Muscle layer of duodenum (tissue), 2 donors: ENCODE measurements around the gene ACTRT3.

Experiments
- H3K27ac ChIP-seq: one replicate; pipeline ENCODE4 v1.7.0; 2013; ENCODE audit warnings: mild to moderate bottlenecking, low read length
- H3K27me3 ChIP-seq: one replicate; pipeline ENCODE4 v1.7.0; 2013; ENCODE audit warnings: low read depth, mild to moderate bottlenecking, control low read depth, low read length
- H3K36me3 ChIP-seq, 2 donors: one replicate each; pipeline ENCODE4 v1.7.0; 2013; ENCODE audit warnings: low read length in 2 of 2, control low read depth in 1 of 2, mild to moderate bottlenecking in 1 of 2; ENCODE audit not compliant: insufficient read depth in 2 of 2, control insufficient read depth in 1 of 2
- H3K4me1 ChIP-seq, 2 donors: one replicate each; pipeline ENCODE4 v1.7.0; 2013; ENCODE audit warnings: low read length in 2 of 2, mild to moderate bottlenecking in 2 of 2, control low read depth in 1 of 2, moderate library complexity in 1 of 2; ENCODE audit not compliant: insufficient read depth in 2 of 2, control insufficient read depth in 1 of 2
- H3K4me3 ChIP-seq, 2 donors: one replicate each; pipeline ENCODE4 v1.7.0; 2013; ENCODE audit warnings: low read length in 2 of 2, low read depth in 1 of 2, mild to moderate bottlenecking in 1 of 2
- H3K9me3 ChIP-seq, 2 donors: one replicate each; pipeline ENCODE4 v1.7.0; 2013; ENCODE audit warnings: low read length in 2 of 2, control low read depth in 1 of 2, mild to moderate bottlenecking in 1 of 2; ENCODE audit not compliant: control insufficient read depth in 1 of 2
- donor health status: healthy.

ACTRT3 gene

GRCh38 chr3:169790687-169791429 is 21.5 kb upstream of the ACTRT3 start:
- Histone ChIP-seq H3K36me3 (peaks cover 19 to 23% of the 10 kb centered on the region in 2 donors), H3K4me3 (no peak overlapping the region), H3K4me1 (no peaks in the 10 kb centered on the region), H3K27ac (no peak overlapping the region), H3K9me3 (no peaks in the 10 kb centered on the region), H3K27me3 (no peaks in the 10 kb centered on the region)

- H3K27me3 ChIP-seq = no peaks in the 10 kb centered on the region
- H3K4me3 ChIP-seq = no peak overlapping the region
- H3K4me1 ChIP-seq = no peaks in the 10 kb centered on the region
- peaks cover 23 to 24% of the 10 kb centered on the region in 2 donors for H3K36me3 ChIP-seq
- no peak overlapping the region for H3K27ac ChIP-seq
- H3K9me3 ChIP-seq = no peaks in the 10 kb centered on the region
Measured at GRCh38 chr3:169790219-169790618, 20.9 kb upstream of the ACTRT3 start.

- H3K36me3 ChIP-seq = peaks cover 31 to 35% of the 10 kb centered on the region in 2 donors
- H3K27me3 ChIP-seq = no peaks in the 10 kb centered on the region
- H3K4me1 ChIP-seq = no peaks in the 10 kb centered on the region
- no peak overlapping the region for H3K4me3 ChIP-seq
- H3K9me3 ChIP-seq = no peaks in the 10 kb centered on the region
- no peak overlapping the region for H3K27ac ChIP-seq
Measured at GRCh38 chr3:169787791-169788190, 18.4 kb upstream of the ACTRT3 start.

- Histone ChIP-seq H3K27ac (no peak overlapping the region), H3K9me3 (no peaks in the 10 kb centered on the region), H3K36me3 (peaks cover 38 to 40% of the 10 kb centered on the region in 2 donors), H3K4me3 (no peak overlapping the region), H3K4me1 (no peaks in the 10 kb centered on the region), H3K27me3 (no peaks in the 10 kb centered on the region)
Measured at GRCh38 chr3:169787120-169787519, 17.8 kb upstream of the ACTRT3 start.

- H3K4me1 ChIP-seq = peaks cover 0 to under 1% of the 10 kb centered on the region in 2 donors
- H3K9me3 ChIP-seq = no peaks in the 10 kb centered on the region
Measured at GRCh38 chr3:169781209-169781855, 12.0 kb upstream of the ACTRT3 start.

GRCh38 chr3:169780742-169781141 is 11.4 kb upstream of the ACTRT3 start:
- no peak overlapping the region for H3K4me3 ChIP-seq
- no peaks in the 10 kb centered on the region for H3K27me3 ChIP-seq
- H3K9me3 ChIP-seq = no peaks in the 10 kb centered on the region
- H3K4me1 ChIP-seq = peaks cover 0 to 6% of the 10 kb centered on the region in 2 donors
- no peak overlapping the region for H3K27ac ChIP-seq
- H3K36me3 ChIP-seq = peaks cover 59 to 64% of the 10 kb centered on the region in 2 donors

More at GRCh38 chr3:169781209-169781855, 12.0 kb upstream of the ACTRT3 start:
- Histone ChIP-seq H3K36me3 (peaks cover 62 to 65% of the 10 kb centered on the region in 2 donors), H3K27me3 (no peaks in the 10 kb centered on the region), H3K27ac (no peak overlapping the region), H3K4me3 (no peak overlapping the region)

- H3K9me3 ChIP-seq = no peaks in the 10 kb centered on the region
- peaks cover 7 to 27% of the 10 kb centered on the region in 2 donors for H3K4me1 ChIP-seq
- no peak overlapping the region for H3K4me3 ChIP-seq
- H3K27ac ChIP-seq = no peak overlapping the region
- H3K36me3 ChIP-seq = peaks cover 56 to 61% of the 10 kb centered on the region in 2 donors
- no peaks in the 10 kb centered on the region for H3K27me3 ChIP-seq
Measured at GRCh38 chr3:169777822-169778221, 8.5 kb upstream of the ACTRT3 start.

GRCh38 chr3:169774186-169774585 is 4.8 kb upstream of the ACTRT3 start:
- Histone ChIP-seq H3K36me3 (peaks cover 26 to 40% of the 10 kb centered on the region in 2 donors), H3K27me3 (no peaks in the 10 kb centered on the region), H3K4me1 (peaks cover 7 to 27% of the 10 kb centered on the region in 2 donors), H3K27ac (peak overlapping the region; percentile 97), H3K4me3 (peak overlapping the region; percentile 83 to 93), H3K9me3 (no peaks in the 10 kb centered on the region)

GRCh38 chr3:169772897-169773816 is 3.8 kb upstream of the ACTRT3 start, which contains the start of gene MYNN:
MYNN (plus strand) TSS chr3:169773396; CDS start chr3:169774296, 900 bp downstream.
- Histone ChIP-seq H3K27me3 (no peaks in the 10 kb centered on the region), H3K9me3 (no peaks in the 10 kb centered on the region), H3K4me3 (peak within 1 kb of the TSS; percentile 83 to 93), H3K36me3 (peaks cover 20 to 33% of the 10 kb centered on the region in 2 donors), H3K27ac (peak within 1 kb of the TSS; percentile 97), H3K4me1 (peaks cover 7 to 27% of the 10 kb centered on the region in 2 donors)

GRCh38 chr3:169772305-169772896 is 3.0 kb upstream of the ACTRT3 start:
- H3K27me3 ChIP-seq = no peaks in the 10 kb centered on the region
- peaks cover 12 to 25% of the 10 kb centered on the region in 2 donors for H3K36me3 ChIP-seq
- H3K4me3 ChIP-seq = peak overlapping the region; percentile 83 to 93
- H3K27ac ChIP-seq = peak overlapping the region; percentile 97
- H3K9me3 ChIP-seq = no peaks in the 10 kb centered on the region
- H3K4me1 ChIP-seq = peaks cover 7 to 27% of the 10 kb centered on the region in 2 donors
